ENCODE results near the gene DERL3.

The DERL3 gene

GRCh38 chr22:23803001-23803819 is 35.6 kb downstream of the DERL3 start:
- Mint-ChIP-seq H3K9me3 (no peaks in the 10 kb centered on the region), H3K27ac (peak overlapping the region in 1 of 2 donors; percentile 39), H3K27me3 (no peaks in the 10 kb centered on the region), H3K4me3 (no peak overlapping the region), H3K4me1 (no peaks in the 10 kb centered on the region)
- ATAC-seq, result no peak
- DNase-seq, result no peak

GRCh38 chr22:23801886-23802377 is 36.9 kb downstream of the DERL3 start:
- DNase-seq, result no peak
- no peak overlapping the region for H3K4me3 Mint-ChIP-seq
- no peaks in the 10 kb centered on the region for H3K27me3 Mint-ChIP-seq
- ATAC-seq, result no peak
- H3K4me1 Mint-ChIP-seq, result no peaks in the 10 kb centered on the region
- no peaks in the 10 kb centered on the region for H3K9me3 Mint-ChIP-seq
- H3K27ac Mint-ChIP-seq, result peak overlapping the region in 1 of 2 donors; percentile 55

DNA sequence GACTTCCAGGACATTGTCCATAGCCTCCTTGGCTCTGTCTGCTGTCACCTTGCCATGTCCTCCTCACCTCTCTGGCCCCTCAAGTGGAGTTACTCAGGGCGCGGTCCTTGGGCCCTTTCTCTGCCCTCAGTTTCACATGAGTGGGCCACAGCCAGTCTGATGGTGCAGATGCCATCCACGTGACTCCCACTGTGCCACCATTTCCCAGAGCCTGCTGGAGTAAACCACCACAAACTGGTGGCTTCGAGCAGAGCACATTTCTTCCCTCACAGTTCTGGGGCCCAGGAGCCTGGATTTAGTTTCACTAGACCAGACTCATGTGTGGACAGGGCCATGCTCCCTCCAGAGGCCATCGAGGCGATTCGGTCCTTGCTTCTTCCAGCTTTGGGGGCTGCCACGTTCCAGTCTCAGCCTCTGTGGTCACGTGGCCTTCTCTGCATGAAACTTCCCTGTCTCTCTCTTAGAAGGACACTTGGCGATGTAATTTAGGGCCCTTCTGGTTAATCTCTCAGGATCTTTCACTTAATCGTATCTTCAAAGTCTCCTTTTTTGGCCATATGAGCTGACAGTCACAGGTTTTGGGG is 37.5 kb downstream of the DERL3 start:
- Mint-ChIP-seq H3K9me3 (no peaks in the 10 kb centered on the region), H3K27me3 (no peaks in the 10 kb centered on the region), H3K4me1 (no peaks in the 10 kb centered on the region), H3K4me3 (no peak overlapping the region), H3K27ac (peak overlapping the region in 1 of 2 donors; percentile 76)
- ATAC-seq (no peak), DNase-seq (no peak)

DNA sequence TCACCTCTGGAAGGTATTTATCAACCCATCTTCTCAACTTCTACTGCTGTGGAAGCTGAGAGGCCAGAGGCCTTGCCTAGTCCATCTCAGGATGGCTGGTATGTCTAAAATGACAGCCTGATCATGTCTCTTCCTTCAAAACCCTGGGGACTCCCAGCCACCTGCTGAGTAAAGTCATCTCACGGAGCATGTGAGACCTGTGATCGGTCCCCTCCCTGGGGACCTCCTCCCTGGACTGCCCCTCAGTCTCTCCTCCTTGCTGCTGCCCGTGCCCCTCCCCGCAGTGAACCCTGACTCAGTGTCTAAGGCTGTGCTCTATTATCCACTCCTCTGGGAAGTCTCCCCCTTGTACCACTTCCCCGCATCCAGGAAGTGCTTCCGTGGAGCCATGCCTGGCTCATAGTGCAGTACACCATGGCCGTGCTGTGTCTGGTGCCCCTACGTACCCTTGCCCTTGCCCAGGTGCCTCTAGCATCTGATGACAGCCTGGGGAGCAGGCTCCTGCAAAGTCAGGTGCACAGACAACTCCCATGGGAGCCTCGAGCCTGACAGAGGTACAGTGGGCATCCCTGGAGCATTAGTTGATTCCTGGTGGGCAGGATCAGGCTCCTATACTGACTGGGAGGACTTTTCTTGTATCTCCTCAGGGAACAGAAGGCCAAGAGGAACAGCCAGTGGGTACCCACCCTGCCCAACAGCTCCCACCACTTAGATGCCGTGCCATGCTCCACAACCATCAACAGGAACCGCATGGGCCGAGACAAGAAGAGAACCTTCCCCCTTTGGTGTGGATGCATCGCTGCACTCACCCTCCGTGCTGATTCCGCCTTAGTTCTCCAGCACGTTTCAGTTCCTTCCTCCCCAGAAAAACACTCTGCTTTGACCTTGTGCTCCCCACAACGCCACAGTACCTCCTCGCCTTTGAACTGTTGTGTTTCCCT is 38.2 kb downstream of the DERL3 start:
- ATAC-seq (no peak), DNase-seq (no peak)
- Mint-ChIP-seq H3K27me3 (no peaks in the 10 kb centered on the region), H3K9me3 (no peaks in the 10 kb centered on the region), H3K4me3 (no peak overlapping the region), H3K27ac (no peak overlapping the region), H3K4me1 (no peaks in the 10 kb centered on the region)

DNA sequence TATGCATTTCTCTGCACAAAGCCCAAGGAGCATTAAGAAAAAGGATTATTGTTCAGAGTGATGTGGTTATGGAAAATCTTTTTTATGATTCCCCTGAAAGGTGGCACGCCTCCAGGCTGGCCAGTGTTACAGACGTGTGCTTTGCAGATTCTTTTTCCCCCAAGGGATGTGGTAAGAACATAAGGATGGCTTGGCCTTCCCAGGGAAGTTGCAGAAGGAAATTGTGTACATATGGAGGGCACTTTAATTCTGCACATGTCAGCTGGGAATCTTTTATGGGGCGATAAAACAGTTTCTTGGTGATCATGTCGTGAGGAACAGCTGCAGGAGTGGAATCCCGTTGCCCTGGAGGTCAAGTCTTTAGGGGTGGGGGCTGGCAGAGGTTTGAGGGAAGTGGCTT is 42.3 kb downstream of the DERL3 start:
- Mint-ChIP-seq H3K9me3 (no peaks in the 10 kb centered on the region), H3K4me3 (no peak overlapping the region), H3K27ac (no peak overlapping the region), H3K27me3 (no peaks in the 10 kb centered on the region), H3K4me1 (peaks cover 18% of the 10 kb centered on the region)
- no peak for DNase-seq
- no peak for ATAC-seq

GRCh38 chr22:23793326-23793725 is 45.5 kb downstream of the DERL3 start:
- H3K4me1 Mint-ChIP-seq, result peaks cover 31% of the 10 kb centered on the region
- peak overlapping the region in 1 of 2 donors; percentile 37 for H3K27ac Mint-ChIP-seq
- DNase-seq, result no peak
- no peaks in the 10 kb centered on the region for H3K9me3 Mint-ChIP-seq
- no peak overlapping the region for H3K4me3 Mint-ChIP-seq
- no peaks in the 10 kb centered on the region for H3K27me3 Mint-ChIP-seq
- no peak for ATAC-seq

- Mint-ChIP-seq H3K27me3 (no peaks in the 10 kb centered on the region), H3K4me1 (peaks cover 39% of the 10 kb centered on the region), H3K9me3 (no peaks in the 10 kb centered on the region), H3K4me3 (no peak overlapping the region), H3K27ac (no peak overlapping the region)
- DNase-seq, result no peak
- ATAC-seq, result no peak
These were observed 46.8 kb downstream of the DERL3 start for GRCh38 chr22:23791738-23792645.

DNA sequence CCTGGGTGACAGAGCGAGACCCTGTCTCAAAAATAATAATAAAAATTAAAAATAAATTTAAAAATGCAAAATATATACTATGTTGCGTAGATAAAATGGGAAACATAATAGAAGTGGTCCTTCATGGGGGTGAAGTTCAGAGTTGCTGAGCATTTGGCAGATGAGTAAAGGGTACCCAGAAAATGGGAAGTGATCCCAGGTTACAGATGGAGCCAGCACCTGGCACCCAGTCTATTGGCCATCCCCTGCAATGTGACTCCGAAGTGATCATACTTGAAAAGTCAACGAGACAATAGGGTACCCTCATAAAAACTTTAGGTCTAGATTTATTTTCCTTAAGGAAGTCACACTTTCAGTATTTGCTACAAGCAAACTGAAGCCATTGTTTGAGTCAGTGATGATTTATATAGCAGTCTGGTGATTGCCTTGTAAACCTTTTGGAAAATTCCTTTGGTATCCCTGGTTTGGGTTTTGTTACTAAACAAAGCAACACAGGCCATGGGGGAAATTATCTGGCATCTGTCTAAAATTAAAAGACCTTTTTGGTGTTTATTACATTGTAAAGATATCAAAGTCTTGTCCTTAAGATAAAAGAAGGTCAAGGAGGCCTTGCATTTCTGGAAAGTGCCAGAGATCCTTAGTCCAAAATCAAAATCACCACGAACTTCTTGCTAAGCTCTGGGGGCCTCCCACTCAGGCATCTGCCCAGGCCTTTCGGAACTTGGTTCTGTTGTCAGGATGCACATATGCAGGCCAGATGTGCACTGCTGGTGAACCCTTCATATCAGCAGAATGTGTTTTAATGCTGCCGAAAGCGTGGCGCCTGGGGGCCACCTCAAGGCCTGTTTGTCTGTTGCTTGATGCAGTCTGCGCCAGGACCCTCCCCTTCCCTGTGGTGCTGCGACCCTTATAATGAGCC is 47.7 kb downstream of the DERL3 start:
- Mint-ChIP-seq H3K27me3 (no peaks in the 10 kb centered on the region), H3K4me3 (no peak overlapping the region), H3K4me1 (peaks cover 45% of the 10 kb centered on the region), H3K27ac (no peak overlapping the region), H3K9me3 (no peaks in the 10 kb centered on the region)
- DNase-seq (no peak), ATAC-seq (no peak)

- H3K27ac Mint-ChIP-seq, result peak overlapping the region; percentile 42 to 58
- no peaks in the 10 kb centered on the region for H3K9me3 Mint-ChIP-seq
- H3K4me3 Mint-ChIP-seq, result peak overlapping the region in 1 of 2 donors; percentile 13
- no peaks in the 10 kb centered on the region for H3K27me3 Mint-ChIP-seq
- DNase-seq, result no peak
- ATAC-seq, result no peak
- peaks cover 51% of the 10 kb centered on the region for H3K4me1 Mint-ChIP-seq
These were observed 49.2 kb downstream of the DERL3 start for GRCh38 chr22:23789638-23790037.

DNA sequence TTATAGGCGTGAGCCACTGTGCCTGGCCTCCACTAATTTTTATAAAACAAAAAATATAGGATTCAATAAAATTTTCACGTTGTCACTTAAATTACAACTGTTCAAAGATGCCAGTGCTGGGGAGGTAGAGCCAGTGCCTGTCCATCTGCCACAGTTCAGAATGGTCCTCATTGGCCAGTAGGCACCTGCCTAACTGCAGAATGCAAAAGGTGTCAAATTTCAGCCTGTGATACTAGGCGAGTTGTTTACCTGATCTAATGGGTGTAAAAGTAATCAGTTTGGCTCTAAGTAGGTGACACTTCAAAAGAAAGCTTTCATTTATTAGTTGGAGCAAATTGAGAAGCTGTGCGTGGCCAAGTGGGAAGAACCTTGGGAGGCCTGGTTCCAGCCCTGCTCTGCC is 49.7 kb downstream of the DERL3 start:
- Mint-ChIP-seq H3K4me3 (peak overlapping the region in 1 of 2 donors; percentile 13), H3K27me3 (no peaks in the 10 kb centered on the region), H3K9me3 (no peaks in the 10 kb centered on the region), H3K4me1 (peaks cover 56% of the 10 kb centered on the region), H3K27ac (no peak overlapping the region)
- DNase-seq, result no peak
- ATAC-seq, result no peak

GRCh38 chr22:23787910-23788309 is 50.9 kb downstream of the DERL3 start:
- DNase-seq (no peak), ATAC-seq (no peak)
- H3K4me1 Mint-ChIP-seq, result peaks cover 55% of the 10 kb centered on the region
- H3K9me3 Mint-ChIP-seq, result no peaks in the 10 kb centered on the region
- H3K27me3 Mint-ChIP-seq, result no peaks in the 10 kb centered on the region
- H3K4me3 Mint-ChIP-seq, result peak overlapping the region; percentile 90
- H3K27ac Mint-ChIP-seq, result peak overlapping the region; percentile 12 to 97

GRCh38 chr22:23787600-23787896 is 51.3 kb downstream of the DERL3 start:
- H3K9me3 Mint-ChIP-seq, result no peaks in the 10 kb centered on the region
- H3K27ac Mint-ChIP-seq, result peak overlapping the region; percentile 97 to 98
- no peak for DNase-seq
- no peak for ATAC-seq
- H3K4me3 Mint-ChIP-seq, result peak overlapping the region; percentile 90
- H3K27me3 Mint-ChIP-seq, result no peaks in the 10 kb centered on the region
- H3K4me1 Mint-ChIP-seq, result peaks cover 51% of the 10 kb centered on the region

DNA sequence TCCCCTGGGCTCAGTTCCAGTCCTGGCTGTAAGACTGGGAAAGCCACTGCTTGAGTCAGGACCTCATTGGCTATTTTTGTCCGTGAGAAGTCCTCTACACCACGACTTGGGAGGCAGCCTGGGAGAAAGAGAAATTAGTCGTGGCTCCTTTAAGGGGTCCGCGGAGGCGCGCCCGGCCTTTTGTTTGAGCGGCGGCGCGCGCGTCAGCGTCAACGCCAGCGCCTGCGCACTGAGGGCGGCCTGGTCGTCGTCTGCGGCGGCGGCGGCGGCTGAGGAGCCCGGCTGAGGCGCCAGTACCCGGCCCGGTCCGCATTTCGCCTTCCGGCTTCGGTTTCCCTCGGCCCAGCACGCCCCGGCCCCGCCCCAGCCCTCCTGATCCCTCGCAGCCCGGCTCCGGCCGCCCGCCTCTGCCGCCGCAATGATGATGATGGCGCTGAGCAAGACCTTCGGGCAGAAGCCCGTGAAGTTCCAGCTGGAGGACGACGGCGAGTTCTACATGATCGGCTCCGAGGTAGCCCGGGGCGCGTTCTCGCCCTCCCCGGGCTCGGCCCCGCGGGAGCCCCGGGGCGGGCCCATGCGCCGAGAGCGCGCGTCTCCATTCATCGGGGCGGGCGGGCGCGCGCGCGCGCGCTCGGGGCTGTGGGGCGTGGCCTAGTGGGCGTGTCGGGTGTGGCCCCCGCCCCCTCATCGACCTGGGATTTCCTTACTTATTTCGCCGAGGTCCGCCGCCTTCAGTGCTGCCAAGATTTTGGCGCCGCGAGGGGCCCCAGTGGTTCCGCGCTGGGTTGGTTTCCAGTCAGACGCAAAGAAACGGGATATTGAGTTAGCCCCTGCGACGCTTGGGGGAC is 51.8 kb downstream of the DERL3 start, which contains the start of gene SMARCB1:
SMARCB1 (plus strand) TSS at position 215 of the 848 bp plus-strand sequence; CDS start at position 419, 204 bp downstream.
- DNase-seq (peak; percentile 87 to 89), ATAC-seq (peak; percentile 88)
- no peaks in the 10 kb centered on the region for H3K9me3 Mint-ChIP-seq
- H3K27ac Mint-ChIP-seq, result peak within 1 kb of the TSS; percentile 97 to 98
- H3K4me1 Mint-ChIP-seq, result peaks cover 45% of the 10 kb centered on the region
- no peaks in the 10 kb centered on the region for H3K27me3 Mint-ChIP-seq
- H3K4me3 Mint-ChIP-seq, result peak within 1 kb of the TSS; percentile 90

Data from stimulated activated naive CD8-positive, alpha-beta T cell treated with anti-CD3 and anti-CD28 coated beads, Interleukin-15, amount 100 ng/mL, for 72 hours (primary cell).